ENCODE measurements around the gene SMOC1. TPM values are rescaled to one million over a fixed set of nuclear protein-coding genes. Genes with fewer than 3 reads are reported as not detected.

SMOC1 gene
- total RNA-seq, 1 experiment from 2014 or later: 22.9 TPM

DNA sequence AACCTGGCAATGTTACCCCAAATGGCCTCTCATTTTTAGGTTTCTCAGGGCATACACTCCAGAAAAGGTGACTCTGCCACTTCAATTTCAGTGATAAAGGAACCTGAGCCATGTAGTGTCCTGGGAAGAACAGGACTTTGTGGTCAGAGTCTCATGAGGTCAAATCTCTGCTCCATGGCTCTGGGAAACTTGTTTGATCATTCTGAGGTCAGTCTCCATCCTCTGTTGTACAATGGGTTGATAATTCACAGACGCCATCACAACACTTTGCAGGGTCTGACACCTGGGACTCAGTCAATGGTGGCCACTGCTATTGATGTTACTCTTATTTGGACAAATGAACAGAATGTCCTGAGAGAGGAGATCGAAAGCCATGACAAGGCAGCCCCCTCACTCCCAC is 31.1 kb upstream of the SMOC1 start:
- no peaks in the 10 kb centered on the region for H3K27me3 Mint-ChIP-seq (ENCODE audit: insufficient read depth, unreplicated experiment)
- no peaks in the 10 kb centered on the region for H3K9me3 Mint-ChIP-seq (ENCODE audit: unreplicated experiment)
- intact Hi-C loops (cut with micrococcal nuclease): no loop called here
- CTCF ChIA-PET: interaction anchor here (0.8 kb wide), 1 partner anchor 173 kb away, joined by 3 read pairs; no protein-coding TSS in a partner anchor
- no peak for DNase-seq (ENCODE audit: unreplicated experiment)
- H3K27ac Mint-ChIP-seq (ENCODE audit: low read depth, unreplicated experiment): no peak overlapping the region
- no TSS peak for BruUV-seq (replicated peaks)
- TF ChIP-seq, protein P1, sequence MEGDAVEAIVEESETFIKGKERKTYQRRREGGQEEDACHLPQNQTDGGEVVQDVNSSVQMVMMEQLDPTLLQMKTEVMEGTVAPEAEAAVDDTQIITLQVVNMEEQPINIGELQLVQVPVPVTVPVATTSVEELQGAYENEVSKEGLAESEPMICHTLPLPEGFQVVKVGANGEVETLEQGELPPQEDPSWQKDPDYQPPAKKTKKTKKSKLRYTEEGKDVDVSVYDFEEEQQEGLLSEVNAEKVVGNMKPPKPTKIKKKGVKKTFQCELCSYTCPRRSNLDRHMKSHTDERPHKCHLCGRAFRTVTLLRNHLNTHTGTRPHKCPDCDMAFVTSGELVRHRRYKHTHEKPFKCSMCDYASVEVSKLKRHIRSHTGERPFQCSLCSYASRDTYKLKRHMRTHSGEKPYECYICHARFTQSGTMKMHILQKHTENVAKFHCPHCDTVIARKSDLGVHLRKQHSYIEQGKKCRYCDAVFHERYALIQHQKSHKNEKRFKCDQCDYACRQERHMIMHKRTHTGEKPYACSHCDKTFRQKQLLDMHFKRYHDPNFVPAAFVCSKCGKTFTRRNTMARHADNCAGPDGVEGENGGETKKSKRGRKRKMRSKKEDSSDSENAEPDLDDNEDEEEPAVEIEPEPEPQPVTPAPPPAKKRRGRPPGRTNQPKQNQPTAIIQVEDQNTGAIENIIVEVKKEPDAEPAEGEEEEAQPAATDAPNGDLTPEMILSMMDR (IDR thresholded peaks at IDR 0.05; ENCODE audit: unreplicated experiment): no peak
- H3K4me1 Mint-ChIP-seq (ENCODE audit: insufficient read depth, unreplicated experiment): no peaks in the 10 kb centered on the region
- H3K4me3 Mint-ChIP-seq (ENCODE audit: unreplicated experiment): no peak overlapping the region
- POLR2A ChIA-PET: no interaction called here
- H3K36me3 Mint-ChIP-seq (ENCODE audit: insufficient read depth, unreplicated experiment): no peaks in the 10 kb centered on the region

DNA sequence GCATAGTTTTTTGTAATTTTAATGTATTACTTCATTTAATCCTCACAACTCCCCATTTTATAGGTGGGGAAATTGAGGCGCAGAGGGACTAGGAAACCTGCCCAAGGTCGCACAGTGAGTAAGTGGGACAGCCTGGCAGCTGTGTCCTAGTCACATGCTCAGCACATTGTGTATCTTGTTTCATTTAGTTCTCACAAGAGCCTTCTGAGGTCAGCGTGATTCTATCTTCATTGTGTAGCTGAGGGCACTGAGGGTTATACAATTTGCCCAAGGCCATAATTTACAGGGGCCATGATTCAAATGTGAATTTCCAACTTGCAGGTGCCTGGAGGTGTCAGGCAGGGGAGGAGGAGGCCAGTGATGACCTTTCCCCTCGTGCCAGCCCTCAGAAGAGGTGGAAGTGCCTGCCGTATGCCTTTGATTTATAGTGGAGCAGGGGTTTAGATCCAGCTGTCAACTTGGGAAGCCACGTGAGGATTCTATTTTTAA is 30.3 kb upstream of the SMOC1 start:
- Mint-ChIP-seq H3K36me3 (ENCODE audit: insufficient read depth, unreplicated experiment) (no peaks in the 10 kb centered on the region), H3K27ac (ENCODE audit: low read depth, unreplicated experiment) (no peak overlapping the region), H3K9me3 (ENCODE audit: unreplicated experiment) (no peaks in the 10 kb centered on the region), H3K4me3 (ENCODE audit: unreplicated experiment) (no peak overlapping the region), H3K27me3 (ENCODE audit: insufficient read depth, unreplicated experiment) (no peaks in the 10 kb centered on the region), H3K4me1 (ENCODE audit: insufficient read depth, unreplicated experiment) (no peaks in the 10 kb centered on the region)
- BruUV-seq (replicated peaks): no TSS peak
- no peak for DNase-seq (ENCODE audit: unreplicated experiment)
- intact Hi-C loops (cut with micrococcal nuclease): no loop called here
- TF ChIP-seq, protein P1 (IDR thresholded peaks at IDR 0.05; ENCODE audit: unreplicated experiment): no peak
- CTCF ChIA-PET: interaction anchor here (0.8 kb wide), 1 partner anchor 172 kb away, joined by 3 read pairs; no protein-coding TSS in a partner anchor
- POLR2A ChIA-PET: no interaction called here

- no peaks in the 10 kb centered on the region for H3K9me3 Mint-ChIP-seq (ENCODE audit: unreplicated experiment)
- peaks cover 12% of the 10 kb centered on the region for H3K27me3 Mint-ChIP-seq (ENCODE audit: insufficient read depth, unreplicated experiment)
- TF ChIP-seq, protein P1 (IDR thresholded peaks at IDR 0.05; ENCODE audit: unreplicated experiment): no peak
- H3K4me1 Mint-ChIP-seq (ENCODE audit: insufficient read depth, unreplicated experiment): no peaks in the 10 kb centered on the region
- intact Hi-C loops (cut with micrococcal nuclease): no loop called here
- POLR2A ChIA-PET: no interaction called here
- no peak overlapping the region for H3K4me3 Mint-ChIP-seq (ENCODE audit: unreplicated experiment)
- DNase-seq (ENCODE audit: unreplicated experiment): no peak
- H3K36me3 Mint-ChIP-seq (ENCODE audit: insufficient read depth, unreplicated experiment): no peaks in the 10 kb centered on the region
- no peak overlapping the region for H3K27ac Mint-ChIP-seq (ENCODE audit: low read depth, unreplicated experiment)
- BruUV-seq (replicated peaks): no TSS peak
- CTCF ChIA-PET: no interaction called here
These were observed 29.0 kb upstream of the SMOC1 start for GRCh38 chr14:69850086-69850735.

DNA sequence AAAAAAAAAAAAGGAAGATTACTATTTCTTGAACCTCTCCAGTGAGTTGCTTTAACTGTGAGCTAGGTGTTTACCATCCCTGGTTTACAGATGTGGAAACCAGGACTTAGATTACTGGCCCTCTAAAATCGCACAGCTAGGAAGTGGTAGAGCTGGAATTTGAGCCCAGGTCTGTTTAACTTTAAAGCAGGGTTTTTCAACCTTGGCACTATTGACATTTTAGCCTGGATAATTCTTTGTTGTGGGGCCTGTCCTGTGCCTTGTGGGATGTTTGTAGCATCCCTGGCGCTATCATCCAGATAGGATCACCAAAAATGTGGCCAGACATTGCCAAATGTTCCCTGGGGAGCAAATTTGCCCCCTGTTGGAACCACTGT is 28.5 kb upstream of the SMOC1 start:
- no TSS peak for BruUV-seq (replicated peaks)
- no peaks in the 10 kb centered on the region for H3K36me3 Mint-ChIP-seq (ENCODE audit: insufficient read depth, unreplicated experiment)
- intact Hi-C loops (cut with micrococcal nuclease): no loop called here

More for the DNA sequence above, 28.5 kb upstream of the SMOC1 start:
- no peaks in the 10 kb centered on the region for H3K9me3 Mint-ChIP-seq (ENCODE audit: unreplicated experiment)
- no peak overlapping the region for H3K4me3 Mint-ChIP-seq (ENCODE audit: unreplicated experiment)
- H3K27me3 Mint-ChIP-seq (ENCODE audit: insufficient read depth, unreplicated experiment): peaks cover 15% of the 10 kb centered on the region
- TF ChIP-seq, protein P1 (IDR thresholded peaks at IDR 0.05; ENCODE audit: unreplicated experiment): no peak
- H3K4me1 Mint-ChIP-seq (ENCODE audit: insufficient read depth, unreplicated experiment): no peaks in the 10 kb centered on the region
- DNase-seq (ENCODE audit: unreplicated experiment): no peak
- ChIA-PET POLR2A (no interaction called here), CTCF (no interaction called here)
- H3K27ac Mint-ChIP-seq (ENCODE audit: low read depth, unreplicated experiment): no peak overlapping the region
